Endothelial cell of umbilical vein (primary cell): Measurements from ENCODE around the gene KLK14. TPM values are rescaled to one million over a fixed set of nuclear protein-coding genes. Genes with fewer than 3 reads are reported as not detected.

Source experiments
- BruUV-seq: library from RNA; stranded (reverse); fragments of 400-500 nt; replicated peaks from 2 replicates; lab custom pipeline; 2021; lab: Mats Ljungman, UMichigan
- CTCF ChIA-PET: fragments of 300-600, 350-600 bp; sonication (Branson Sonifier 250); formaldehyde crosslinking; loops from one replicate; lab custom pipeline; 2021; ENCODE audit warnings: antibody characterized with exemption, inconsistent platforms; lab: Charles Lee
- POLR2A ChIA-PET: fragments of 300-600, 350-600 bp; sonication (Branson Sonifier 250); formaldehyde crosslinking; loops from one replicate; lab custom pipeline; 2021; ENCODE audit warnings: antibody characterized with exemption, inconsistent platforms; lab: Charles Lee
- DNase-seq: peaks from one replicate; pipeline ENCODE4 v3.0.0-alpha.2; 2011; ENCODE audit warnings: low read depth, low spot score
- FAIRE-seq: peaks from 2 replicates; lab custom pipeline; 2011; peaks lifted over from hg19 to GRCh38; lab: Jason Lieb, UNC
- H2AFZ ChIP-seq: 2 replicates; pipeline ENCODE4 v1.6.0; 2012; ENCODE audit warnings: low read depth, low read length, control low read depth, inconsistent platforms
- H3K27ac ChIP-seq: 2 replicates; pipeline ENCODE4 v1.5.1; 2011; ENCODE audit warnings: low read depth, mild to moderate bottlenecking, control low read depth, low read length, moderate library complexity; ENCODE audit not compliant: insufficient read depth
- H3K27me3 ChIP-seq, 2 experiments: 2 replicates each; pipeline versions ENCODE4 v1.6.0 to v1.6.1; 2011; ENCODE audit warnings: low read length in 2 of 2, mixed read lengths in 1 of 2; ENCODE audit not compliant: control insufficient read depth in 2 of 2, insufficient read depth in 2 of 2
- H3K36me3 ChIP-seq, 2 experiments: 2 replicates in 1 of 2; 3 replicates in 1 of 2; pipeline ENCODE4 v1.5.1; 2011; ENCODE audit warnings: low read length in 2 of 2, mild to moderate bottlenecking in 1 of 2, moderate library complexity in 1 of 2; ENCODE audit not compliant: control insufficient read depth in 2 of 2, insufficient read depth in 2 of 2; ENCODE audit errors: extremely low read depth in 1 of 2
- H3K4me1 ChIP-seq: 3 replicates; pipeline ENCODE4 v1.5.1; 2011; ENCODE audit warnings: mild to moderate bottlenecking, low read length; ENCODE audit not compliant: control insufficient read depth, insufficient read depth; ENCODE audit errors: extremely low read depth
- H3K4me2 ChIP-seq: 2 replicates; pipeline ENCODE4 v1.6.1; 2011; ENCODE audit warnings: low read length, control low read depth, mixed read lengths; ENCODE audit not compliant: insufficient read depth
- H3K4me3 ChIP-seq, 3 experiments: fragments of 200-600 bp in 1 of 3; sonication (generic), shearing (Covaris generic) in 1 of 3; replicated peaks in 1 of 3; 2 replicates each; pipeline ENCODE4 v1.5.1; 2011 to 2016; ENCODE audit warnings: control low read depth in 3 of 3, low read length in 3 of 3, mild to moderate bottlenecking in 2 of 3, inconsistent platforms in 1 of 3, low read depth in 1 of 3, moderate library complexity in 1 of 3; ENCODE audit not compliant: insufficient read depth in 1 of 3
- H3K79me2 ChIP-seq: 2 replicates; pipeline ENCODE4 v1.6.0; 2012; ENCODE audit warnings: low read length, inconsistent platforms; ENCODE audit not compliant: control insufficient read depth, insufficient read depth
- H3K9ac ChIP-seq: replicated peaks from 2 replicates; pipeline ENCODE3; 2011; ENCODE audit warnings: low read length, control low read depth; ENCODE audit not compliant: insufficient read depth; ENCODE audit errors: extremely low read depth
- H3K9me1 ChIP-seq: replicated peaks from 3 replicates; pipeline ENCODE4 v1.6.0; 2011; ENCODE audit warnings: mild to moderate bottlenecking, low read length; ENCODE audit not compliant: control insufficient read depth, insufficient read depth; ENCODE audit errors: extremely low read depth
- H3K9me3 ChIP-seq: replicated peaks from 2 replicates; pipeline ENCODE4 v1.5.1; 2012; ENCODE audit warnings: low read length, inconsistent platforms; ENCODE audit not compliant: control insufficient read depth, insufficient read depth
- H4K20me1 ChIP-seq: replicated peaks from 2 replicates; pipeline ENCODE3; 2011; ENCODE audit warnings: mild to moderate bottlenecking, low read length; ENCODE audit not compliant: control insufficient read depth, insufficient read depth; ENCODE audit errors: extremely low read depth
- CTCF ChIP-seq, 2 donors: IDR thresholded peaks; 1 replicate in 1 of 2; 2 replicates in 1 of 2; pipeline ENCODE4 v1.5.1; 2011; ENCODE audit warnings: low read length in 2 of 2, mild to moderate bottlenecking in 2 of 2, moderate library complexity in 2 of 2, control low read depth in 1 of 2, inconsistent platforms in 1 of 2, low read depth in 1 of 2; ENCODE audit not compliant: insufficient read depth in 1 of 2; ENCODE audit errors: extremely low read depth in 1 of 2
- EZH2 ChIP-seq: IDR thresholded peaks from 2 replicates; pipeline ENCODE4 v1.6.1; 2012; ENCODE audit warnings: borderline replicate concordance, low read depth, mild to moderate bottlenecking, moderate library complexity, low read length, inconsistent platforms; ENCODE audit not compliant: severe bottlenecking
- FOS ChIP-seq: IDR thresholded peaks from 2 replicates; pipeline ENCODE4 v1.6.1; 2011; ENCODE audit warnings: mild to moderate bottlenecking, low read length, moderate library complexity, borderline replicate concordance; ENCODE audit not compliant: insufficient read depth
- GATA2 ChIP-seq: IDR thresholded peaks from 2 replicates; pipeline ENCODE4 v1.7.0; 2011; ENCODE audit warnings: low read depth, mild to moderate bottlenecking, moderate library complexity, mixed read lengths, low read length; ENCODE audit not compliant: insufficient read length, insufficient read depth
- JUN ChIP-seq: IDR thresholded peaks from 2 replicates; pipeline ENCODE4 v1.6.1; 2011; ENCODE audit warnings: borderline replicate concordance, low read depth; ENCODE audit not compliant: insufficient read length, insufficient read depth
- MAX ChIP-seq: IDR thresholded peaks from 2 replicates; pipeline ENCODE4 v1.6.1; 2011; ENCODE audit not compliant: insufficient read depth, insufficient read length
- MYC ChIP-seq: IDR thresholded peaks from one replicate; pipeline ENCODE4 v1.6.1; 2011; ENCODE audit warnings: mild to moderate bottlenecking, low read depth, low read length
- POLR2A ChIP-seq: IDR thresholded peaks from 2 replicates; pipeline ENCODE4 v1.6.1; 2012; ENCODE audit warnings: low read depth, mild to moderate bottlenecking, control low read depth, low read length
- POLR2AphosphoS5 ChIP-seq: IDR thresholded peaks from 2 replicates; pipeline ENCODE4 v1.6.1; 2012; ENCODE audit warnings: low read depth, mild to moderate bottlenecking, control low read depth, low read length, moderate library complexity; ENCODE audit not compliant: insufficient read depth
- dilution Hi-C: fragments of 300-500 bp; cut with MboI; formaldehyde crosslinking; loops from one replicate; pipeline ENCODE4 v1.15.0; 2019; ENCODE audit warnings: low sequenced_read_pairs; ENCODE audit not compliant: extremely low pct_ligation_motif_present
- intact Hi-C: fragments of 100-400 bp; cut with micrococcal nuclease; formaldehyde crosslinking; loops from one replicate; pipeline ENCODE4 v1.10.0; 2022
- polyA plus RNA-seq, 4 experiments: library from polyadenylated mRNA; depleted of rRNA in 3 of 4; stranded (reverse) in 3 of 4; unstranded in 1 of 4; fragments of >200 nt; gene quantifications; 2 replicates each; pipeline versions ENCODE4 v1.2.1 to v1.2.3, GENCODE V29; 2011 to 2012; ENCODE audit warnings: missing spikeins in 1 of 4
- total RNA-seq: library from RNA; stranded (reverse); gene quantifications from 2 replicates; pipeline ENCODE4 v1.2.3, GENCODE V29; 2021

Gene KLK14
- total and polyA plus RNA-seq, 2 donors (not counting 3 experiments of a cell fraction or from before 2014, with no cell fraction given), result 0.12 TPM; not detected in 1

- no TSS peak for BruUV-seq
- no peaks in the 10 kb centered on the region for H3K27me3 ChIP-seq
- TF ChIP-seq POLR2AphosphoS5, result no peak
- no peak for TF ChIP-seq POLR2A
- TF ChIP-seq MYC, result no peak
- TF ChIP-seq JUN, result no peak
- no peak for TF ChIP-seq MAX
- no peak for TF ChIP-seq GATA2
- TF ChIP-seq FOS, result no peak
- TF ChIP-seq CTCF (IDR thresholded peaks at IDR 0.05; ENCODE audit: extremely low read depth in 1 of 2, insufficient read depth in 1 of 2, low read depth in 1 of 2, low read length in 2 of 2), result no peak
- no peak for TF ChIP-seq EZH2
- H3K9me3 ChIP-seq, result no peaks in the 10 kb centered on the region
- H3K9me1 ChIP-seq, result no peaks in the 10 kb centered on the region
- no peak overlapping the region for H2AFZ ChIP-seq
- H3K27ac ChIP-seq, result no peak overlapping the region
- intact Hi-C loops, result no loop called here
- H4K20me1 ChIP-seq, result no peaks in the 10 kb centered on the region
- peaks cover 59% of the 10 kb centered on the region for H3K79me2 ChIP-seq
- ChIA-PET CTCF (interaction anchor here (2.6 kb wide), 1 partner anchor 86 kb away, joined by 7 read pairs; no protein-coding TSS in a partner anchor), POLR2A (no interaction called here)
- peaks cover 8% of the 10 kb centered on the region for H3K4me1 ChIP-seq
- no peak overlapping the region for H3K9ac ChIP-seq
- H3K4me3 ChIP-seq, result no peak overlapping the region
- FAIRE-seq (no peak), DNase-seq (no peak)
- H3K36me3 ChIP-seq, result peaks cover 2 to 5% of the 10 kb centered on the region in 2 experiments
- dilution Hi-C loops, result no loop called here
- no peak overlapping the region for H3K4me2 ChIP-seq
These were observed 20.3 kb upstream of the KLK14 start for GRCh38 chr19:51102991-51103390.
